Cardiac muscle cell (in vitro differentiated cells and primary cell): ENCODE data around the gene TESPA1. TPM values are rescaled to one million over a fixed set of nuclear protein-coding genes. Genes with fewer than 3 reads are reported as not detected.

Source experiments
- DNase-seq, 2 donors: peaks; one replicate each; pipeline versions ENCODE4 v3.0.0 to v3.0.0-alpha.2; 2010 to 2017; ENCODE audit warnings: low read depth in 1 of 2, low spot score in 1 of 2
- H3K27ac ChIP-seq: fragments of 200-600 bp; sonication (generic); 2 replicates; pipeline ENCODE4 v1.5.1; 2016
- H3K27me3 ChIP-seq: fragments of 200-600 bp; sonication (generic); 2 replicates; pipeline ENCODE4 v1.6.0; 2016; ENCODE audit warnings: control low read depth
- H3K36me3 ChIP-seq: fragments of 200-600 bp; sonication (generic); 2 replicates; pipeline ENCODE4 v1.5.1; 2016; ENCODE audit warnings: control low read depth
- H3K4me1 ChIP-seq: fragments of 200-600 bp; sonication (generic); 2 replicates; pipeline ENCODE4 v1.8.1; 2017; ENCODE audit warnings: low read depth, mild to moderate bottlenecking, mixed run types
- H3K4me3 ChIP-seq: fragments of 200-600 bp; sonication (generic); 2 replicates; pipeline ENCODE4 v1.5.1; 2016; ENCODE audit warnings: mild to moderate bottlenecking
- H3K9me3 ChIP-seq: fragments of 200-600 bp; sonication (generic); 2 replicates; pipeline ENCODE4 v1.5.1; 2017; ENCODE audit warnings: low read depth, mild to moderate bottlenecking, control low read depth
- CTCF ChIP-seq: IDR thresholded peaks from 2 replicates; pipeline ENCODE4 v1.5.1; 2012; ENCODE audit warnings: low read depth, mild to moderate bottlenecking, low read length
- polyA plus RNA-seq: library from polyadenylated mRNA; unstranded; fragments of >200 nt; fragmentation: Nextera tagmentation; extraction: Ambion mirVana; gene quantifications from 2 replicates; pipeline ENCODE4 v1.2.1, GENCODE V29; 2016
- total RNA-seq: library from RNA; depleted of rRNA; stranded (reverse); fragments of >200 nt; gene quantifications from 2 replicates; pipeline ENCODE4 v1.2.3, GENCODE V29; 2016

The TESPA1 gene
- total and polyA plus RNA-seq, 2 experiments from 2014 or later: not detected

DNA sequence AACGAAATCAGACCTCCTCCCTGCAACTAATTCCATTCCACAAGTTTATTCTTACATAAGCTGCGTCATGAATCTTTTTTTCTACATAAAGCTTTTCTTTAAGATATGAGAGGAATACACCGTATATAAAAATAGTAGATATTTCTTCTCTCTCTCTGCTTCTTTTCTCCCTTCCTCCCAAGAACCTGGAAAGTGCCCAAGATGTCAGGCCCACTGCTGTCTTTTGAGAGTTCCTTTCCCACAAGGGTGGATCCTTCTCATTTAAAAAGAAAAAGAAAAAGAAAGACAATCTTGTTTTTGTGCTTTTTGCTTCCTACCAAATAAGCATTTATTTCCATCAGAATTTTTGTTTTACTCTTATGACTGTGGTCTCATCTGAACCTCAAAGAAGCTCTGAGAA is 11.0 kb downstream of the TESPA1 start:
- no peak overlapping the region for H3K4me3 ChIP-seq
- peaks cover 3% of the 10 kb centered on the region for H3K4me1 ChIP-seq
- no peaks in the 10 kb centered on the region for H3K36me3 ChIP-seq
- TF ChIP-seq CTCF: no peak
- H3K27me3 ChIP-seq: no peaks in the 10 kb centered on the region
- H3K9me3 ChIP-seq: no peaks in the 10 kb centered on the region
- no peak overlapping the region for H3K27ac ChIP-seq
- no peak for DNase-seq

DNA sequence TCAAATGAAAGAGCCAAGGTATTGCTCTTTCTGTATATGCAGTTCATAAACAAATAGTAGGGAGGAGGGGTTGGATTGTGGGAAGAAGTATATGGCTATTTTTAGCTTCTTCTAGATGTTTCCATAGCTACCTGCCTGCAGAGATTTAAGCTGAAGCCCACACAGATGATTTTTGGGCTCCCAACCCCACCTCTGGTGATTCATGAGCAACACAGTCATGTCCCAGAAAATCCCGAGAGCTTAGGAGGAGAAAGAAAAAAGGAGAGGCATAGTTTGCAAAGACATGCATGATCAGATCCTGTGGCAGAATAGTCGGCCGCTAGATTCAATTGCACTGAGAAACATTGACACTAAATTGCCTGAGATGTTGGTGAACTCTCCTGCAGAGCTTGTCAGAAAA is 13.8 kb downstream of the TESPA1 start:
- Histone ChIP-seq H3K4me1 (peaks cover 9% of the 10 kb centered on the region), H3K36me3 (no peaks in the 10 kb centered on the region), H3K9me3 (no peaks in the 10 kb centered on the region), H3K4me3 (no peak overlapping the region), H3K27ac (no peak overlapping the region), H3K27me3 (no peaks in the 10 kb centered on the region)
- no peak for TF ChIP-seq CTCF
- no peak for DNase-seq

GRCh38 chr12:54968181-54968730 is 16.3 kb downstream of the TESPA1 start:
- DNase-seq: no peak
- no peak for TF ChIP-seq CTCF
- Histone ChIP-seq H3K4me1 (peaks cover 9% of the 10 kb centered on the region), H3K36me3 (no peaks in the 10 kb centered on the region), H3K27me3 (no peaks in the 10 kb centered on the region), H3K27ac (no peak overlapping the region), H3K4me3 (no peak overlapping the region), H3K9me3 (no peaks in the 10 kb centered on the region)

GRCh38 chr12:54967461-54967860 is 17.1 kb downstream of the TESPA1 start:
- no peaks in the 10 kb centered on the region for H3K9me3 ChIP-seq
- no peak for TF ChIP-seq CTCF
- H3K36me3 ChIP-seq: no peaks in the 10 kb centered on the region
- H3K4me1 ChIP-seq: peaks cover 9% of the 10 kb centered on the region
- no peak overlapping the region for H3K27ac ChIP-seq
- H3K27me3 ChIP-seq: no peaks in the 10 kb centered on the region
- DNase-seq: peak in 1 of 2 donors; percentile 27
- H3K4me3 ChIP-seq: no peak overlapping the region

DNA sequence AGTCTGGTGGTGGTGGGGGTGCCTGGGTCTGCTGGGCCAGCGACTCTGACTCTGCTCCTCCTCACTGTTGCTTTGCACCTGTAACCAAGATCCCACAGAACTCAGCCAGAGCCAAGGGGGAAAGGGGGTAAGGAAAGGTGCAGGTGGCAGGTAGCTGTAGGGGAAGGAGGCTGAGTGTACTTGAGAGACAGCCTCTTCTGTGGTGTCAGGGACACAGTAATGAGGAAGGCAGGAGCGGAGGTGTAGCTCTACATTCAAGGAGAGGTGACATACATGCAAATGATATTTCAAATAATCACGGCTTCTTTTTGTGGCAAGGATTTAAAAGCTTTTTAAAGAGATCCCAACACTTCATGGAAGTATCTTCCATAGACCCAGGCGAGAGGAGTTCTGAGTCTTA is 23.4 kb downstream of the TESPA1 start:
- no peak for TF ChIP-seq CTCF
- DNase-seq: no peak
- no peak overlapping the region for H3K4me3 ChIP-seq
- H3K27me3 ChIP-seq: no peaks in the 10 kb centered on the region
- H3K9me3 ChIP-seq: no peaks in the 10 kb centered on the region
- H3K36me3 ChIP-seq: no peaks in the 10 kb centered on the region
- no peaks in the 10 kb centered on the region for H3K4me1 ChIP-seq
- no peak overlapping the region for H3K27ac ChIP-seq
